ENCODE data around the gene SYT8.
A peak's percentile ranks its signal among the peaks of the same experiment; 100 is the strongest.

The SYT8 gene

GRCh38 chr11:1847006-1847735, 12.4 kb downstream of the SYT8 start:
- DNase-seq = no peak

- no peak for DNase-seq
These were observed 13.3 kb downstream of the SYT8 start for GRCh38 chr11:1847926-1848639.

GRCh38 chr11:1848640-1849430, 14.0 kb downstream of the SYT8 start:
- no peak for DNase-seq

- no peak for DNase-seq
These were observed 16.8 kb downstream of the SYT8 start for GRCh38 chr11:1851468-1852180.

GRCh38 chr11:1852271-1852876, 17.6 kb downstream of the SYT8 start:
- no peak for DNase-seq

- peak; percentile 52 to 67 (median 59) for DNase-seq
These were observed 18.1 kb downstream of the SYT8 start, which contains the start of gene LSP1 for GRCh38 chr11:1852877-1853276. Gene LSP1 (plus strand): TSS chr11:1853084. CDS start chr11:1853145, 61 bp downstream.

- DNase-seq = no peak
These were observed 18.8 kb downstream of the SYT8 start for GRCh38 chr11:1853376-1854131.

- DNase-seq = no peak
These were observed 19.6 kb downstream of the SYT8 start for GRCh38 chr11:1854132-1854948.

- DNase-seq = peak in 1 of 4 experiments; percentile 44
These were observed 20.4 kb downstream of the SYT8 start for GRCh38 chr11:1854949-1855885.

GRCh38 chr11:1855886-1856265, 21.1 kb downstream of the SYT8 start:
- no peak for DNase-seq

GRCh38 chr11:1856306-1857005, 21.7 kb downstream of the SYT8 start:
- no peak for DNase-seq

GRCh38 chr11:1857064-1857463, 22.3 kb downstream of the SYT8 start:
- no peak for DNase-seq

GRCh38 chr11:1858154-1858553, 23.4 kb downstream of the SYT8 start:
- DNase-seq = no peak

- DNase-seq = no peak
These were observed 23.8 kb downstream of the SYT8 start for GRCh38 chr11:1858576-1858975.

- no peak for DNase-seq
These were observed 24.2 kb downstream of the SYT8 start for GRCh38 chr11:1859004-1859403.

GRCh38 chr11:1860108-1860507, 25.3 kb downstream of the SYT8 start:
- DNase-seq = no peak

- DNase-seq = no peak
These were observed 26.9 kb downstream of the SYT8 start for GRCh38 chr11:1861435-1862411.
